Vagina (tissue), 2 donors: Measurements from ENCODE around the gene CRBN. TPM values are rescaled to one million over a fixed set of nuclear protein-coding genes. Genes with fewer than 3 reads are reported as not detected.

Experiments
- DNase-seq, 2 donors: peaks; one replicate each; pipeline ENCODE4 v3.0.0-alpha.2; 2017; ENCODE audit errors: extremely low spot score in 2 of 2
- H3K27ac ChIP-seq: fragments of 200-600 bp; sonication (generic); one replicate; pipeline ENCODE4 v1.5.1; 2019
- H3K27me3 ChIP-seq: fragments of 200-600 bp; sonication (generic); one replicate; pipeline ENCODE4 v1.5.1; 2019
- H3K36me3 ChIP-seq, 2 donors: fragments of 200-600 bp; sonication (generic); one replicate each; pipeline ENCODE4 v1.5.1; 2017 to 2019
- H3K4me1 ChIP-seq: fragments of 200-600 bp; sonication (generic); one replicate; pipeline ENCODE4 v1.5.1; 2019
- H3K4me3 ChIP-seq, 2 donors: fragments of 200-600 bp; sonication (generic); 1 replicate in 1 of 2; 2 replicates in 1 of 2; pipeline ENCODE4 v1.5.1; 2016 to 2019
- H3K9me3 ChIP-seq: fragments of 200-600 bp; sonication (generic); one replicate; pipeline ENCODE4 v1.5.1; 2019
- CTCF ChIP-seq, 3 experiments: fragments of 450-650 bp in 2 of 3; fragments of 200-600 bp in 1 of 3; sonication (generic) in 1 of 3; IDR thresholded peaks; one replicate each; pipeline ENCODE4 v1.5.1; 2017 to 2019; ENCODE audit warnings: antibody characterized with exemption in 3 of 3, mild to moderate bottlenecking in 2 of 3, moderate library complexity in 2 of 3
- POLR2A ChIP-seq, 2 donors: fragments of 450-650 bp; IDR thresholded peaks; one replicate each; pipeline ENCODE4 v1.6.1; 2017; ENCODE audit warnings: antibody characterized with exemption in 2 of 2, mild to moderate bottlenecking in 2 of 2, moderate library complexity in 2 of 2
- POLR2AphosphoS5 ChIP-seq, 2 donors: sonication (generic); formaldehyde crosslinking; IDR thresholded peaks; one replicate each; pipeline ENCODE4 v1.9.0; 2017; ENCODE audit warnings: antibody characterized with exemption in 2 of 2, mild to moderate bottlenecking in 2 of 2, low read depth in 1 of 2; ENCODE audit not compliant: insufficient read depth in 1 of 2
- intact Hi-C: fragments of 100-400 bp; cut with DNase I; formaldehyde crosslinking; loops from one replicate; pipeline ENCODE4 v1.15.1; 2023
- total RNA-seq: library from RNA; depleted of rRNA; stranded (reverse); fragments of >200 nt; gene quantifications from one replicate; pipeline ENCODE4 v1.2.3, GENCODE V29; 2016

Gene CRBN
- total RNA-seq, 1 donor from 2014 or later: 30.7 TPM

GRCh38 chr3:3157484-3157883, 22.0 kb downstream of the CRBN start:
- no peak for TF ChIP-seq POLR2AphosphoS5 (IDR thresholded peaks at IDR 0.05; ENCODE audit: insufficient read depth in 1 of 2, low read depth in 1 of 2)
- TF ChIP-seq POLR2A (IDR thresholded peaks at IDR 0.05): no peak
- TF ChIP-seq CTCF (IDR thresholded peaks at IDR 0.05): no peak
- intact Hi-C loops: no loop called here
- no peaks in the 10 kb centered on the region for H3K27me3 ChIP-seq
- H3K9me3 ChIP-seq: no peaks in the 10 kb centered on the region
- no peak for DNase-seq
- no peak overlapping the region for H3K4me3 ChIP-seq
- H3K4me1 ChIP-seq: no peaks in the 10 kb centered on the region
- H3K27ac ChIP-seq: no peak overlapping the region
- H3K36me3 ChIP-seq: peaks cover 0 to 53% of the 10 kb centered on the region in 2 donors

- H3K27ac ChIP-seq: no peak overlapping the region
- H3K27me3 ChIP-seq: no peaks in the 10 kb centered on the region
- no peak overlapping the region for H3K4me3 ChIP-seq
- no peaks in the 10 kb centered on the region for H3K9me3 ChIP-seq
- peaks cover 0 to 62% of the 10 kb centered on the region in 2 donors for H3K36me3 ChIP-seq
- no peaks in the 10 kb centered on the region for H3K4me1 ChIP-seq
- no peak for TF ChIP-seq POLR2A (IDR thresholded peaks at IDR 0.05)
- no peak for DNase-seq
- intact Hi-C loops: no loop called here
Observed at GRCh38 chr3:3154879-3155610, 24.4 kb downstream of the CRBN start.

GRCh38 chr3:3151513-3151912, 28.0 kb downstream of the CRBN start:
- no peaks in the 10 kb centered on the region for H3K4me1 ChIP-seq
- no peak for DNase-seq
- H3K9me3 ChIP-seq: no peaks in the 10 kb centered on the region
- H3K27me3 ChIP-seq: no peaks in the 10 kb centered on the region
- no peak overlapping the region for H3K27ac ChIP-seq
- intact Hi-C loops: no loop called here
- H3K36me3 ChIP-seq: peaks cover 0 to 64% of the 10 kb centered on the region in 2 donors
- H3K4me3 ChIP-seq: no peak overlapping the region
- TF ChIP-seq POLR2A (IDR thresholded peaks at IDR 0.05) (no peak), POLR2AphosphoS5 (IDR thresholded peaks at IDR 0.05; ENCODE audit: insufficient read depth in 1 of 2, low read depth in 1 of 2) (no peak), CTCF (IDR thresholded peaks at IDR 0.05) (no peak)

GRCh38 chr3:3149560-3149959, 29.9 kb downstream of the CRBN start:
- intact Hi-C loops: no loop called here
- Histone ChIP-seq H3K27me3 (no peaks in the 10 kb centered on the region), H3K4me3 (no peak overlapping the region), H3K27ac (no peak overlapping the region), H3K9me3 (no peaks in the 10 kb centered on the region), H3K4me1 (no peaks in the 10 kb centered on the region), H3K36me3 (peaks cover 0 to 66% of the 10 kb centered on the region in 2 donors)
- TF ChIP-seq POLR2A (IDR thresholded peaks at IDR 0.05): no peak
- TF ChIP-seq POLR2AphosphoS5 (IDR thresholded peaks at IDR 0.05; ENCODE audit: insufficient read depth in 1 of 2, low read depth in 1 of 2): no peak
- no peak for TF ChIP-seq CTCF (IDR thresholded peaks at IDR 0.05)
- no peak for DNase-seq

- no peaks in the 10 kb centered on the region for H3K4me1 ChIP-seq
- no peak overlapping the region for H3K27ac ChIP-seq
- no peaks in the 10 kb centered on the region for H3K27me3 ChIP-seq
- intact Hi-C loops: no loop called here
- no peaks in the 10 kb centered on the region for H3K9me3 ChIP-seq
- peaks cover 0 to 70% of the 10 kb centered on the region in 2 donors for H3K36me3 ChIP-seq
- no peak for DNase-seq
- TF ChIP-seq POLR2A (IDR thresholded peaks at IDR 0.05): no peak
- no peak for TF ChIP-seq CTCF (IDR thresholded peaks at IDR 0.05)
- TF ChIP-seq POLR2AphosphoS5 (IDR thresholded peaks at IDR 0.05; ENCODE audit: insufficient read depth in 1 of 2, low read depth in 1 of 2): no peak
- H3K4me3 ChIP-seq: no peak overlapping the region
Observed at GRCh38 chr3:3145831-3146230, 33.7 kb downstream of the CRBN start.
